ENCODE data around the gene PTGES3. TPM values are rescaled to one million over a fixed set of nuclear protein-coding genes. Genes with fewer than 3 reads are reported as not detected.
A peak's percentile ranks its signal among the peaks of the same experiment; 100 is the strongest.

The PTGES3 gene
- total and polyA plus RNA-seq, 11 donors: 48.0 to 125 (median 103) TPM

DNA sequence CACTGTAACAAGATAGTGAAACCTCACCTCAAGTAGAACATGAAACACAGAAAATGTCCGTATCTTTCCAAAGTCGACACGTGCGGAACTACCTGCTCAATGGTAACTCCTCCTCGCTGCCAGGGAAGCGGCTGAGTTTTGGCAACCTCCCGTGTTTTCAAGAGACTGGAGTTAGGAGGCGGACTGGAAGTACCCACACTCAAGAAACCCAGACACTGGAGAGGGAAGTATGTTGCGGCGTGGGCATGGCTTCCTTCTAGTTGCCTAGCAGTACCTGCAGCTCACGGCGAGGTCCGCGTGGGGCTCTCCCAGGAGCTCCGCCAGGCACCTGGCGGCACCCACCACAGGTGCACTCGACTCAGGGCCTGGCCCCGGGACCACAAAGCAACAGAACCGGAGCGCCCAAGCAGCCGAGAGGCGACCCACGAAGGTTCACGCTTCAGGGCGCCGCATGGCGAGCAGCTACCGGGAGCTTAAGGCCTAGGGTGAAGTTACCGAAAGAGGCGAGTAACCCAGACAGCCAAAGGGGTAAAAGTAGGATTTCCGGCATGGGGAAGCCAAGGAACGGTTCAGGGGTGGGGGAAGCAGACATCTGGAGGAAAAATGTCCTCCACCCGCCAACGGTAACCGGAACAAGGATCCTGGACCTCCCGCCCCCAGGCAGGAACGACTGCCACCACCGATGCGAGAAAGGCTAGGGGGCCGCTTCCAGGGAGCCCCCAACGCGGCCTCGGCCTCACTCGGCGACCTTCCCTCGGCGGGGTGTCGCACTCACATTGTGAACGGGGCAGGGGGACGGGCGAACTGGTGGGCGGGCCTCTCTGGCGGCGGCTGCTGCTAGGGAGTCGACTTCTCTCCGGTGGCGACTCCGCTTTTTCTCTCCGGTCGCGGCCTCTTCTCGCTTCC, 608 bp downstream of the PTGES3 start:
- no peak for TF ChIP-seq POLR2A (IDR thresholded peaks at IDR 0.05)
- TF ChIP-seq, protein P1, sequence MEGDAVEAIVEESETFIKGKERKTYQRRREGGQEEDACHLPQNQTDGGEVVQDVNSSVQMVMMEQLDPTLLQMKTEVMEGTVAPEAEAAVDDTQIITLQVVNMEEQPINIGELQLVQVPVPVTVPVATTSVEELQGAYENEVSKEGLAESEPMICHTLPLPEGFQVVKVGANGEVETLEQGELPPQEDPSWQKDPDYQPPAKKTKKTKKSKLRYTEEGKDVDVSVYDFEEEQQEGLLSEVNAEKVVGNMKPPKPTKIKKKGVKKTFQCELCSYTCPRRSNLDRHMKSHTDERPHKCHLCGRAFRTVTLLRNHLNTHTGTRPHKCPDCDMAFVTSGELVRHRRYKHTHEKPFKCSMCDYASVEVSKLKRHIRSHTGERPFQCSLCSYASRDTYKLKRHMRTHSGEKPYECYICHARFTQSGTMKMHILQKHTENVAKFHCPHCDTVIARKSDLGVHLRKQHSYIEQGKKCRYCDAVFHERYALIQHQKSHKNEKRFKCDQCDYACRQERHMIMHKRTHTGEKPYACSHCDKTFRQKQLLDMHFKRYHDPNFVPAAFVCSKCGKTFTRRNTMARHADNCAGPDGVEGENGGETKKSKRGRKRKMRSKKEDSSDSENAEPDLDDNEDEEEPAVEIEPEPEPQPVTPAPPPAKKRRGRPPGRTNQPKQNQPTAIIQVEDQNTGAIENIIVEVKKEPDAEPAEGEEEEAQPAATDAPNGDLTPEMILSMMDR (IDR thresholded peaks at IDR 0.05): no peak
- Histone ChIP-seq H3K27me3 (no peaks in the 10 kb centered on the region), H3K27ac (peak overlapping the region; percentile 93 to 100 (median 98)), H3K4me3 (peak overlapping the region; percentile 63 to 96 (median 86)), H3K4me1 (peaks cover 0 to 50% (median 36%) of the 10 kb centered on the region in 12 donors), H3K9me3 (no peaks in the 10 kb centered on the region), H3K36me3 (peaks cover 0 to 6% (median 0%) of the 10 kb centered on the region in 9 donors)
- WGBS, 4 donors: 0% methylated on average over 42 to 62 of the region's 62 CpGs
- ATAC-seq: peak; percentile 4 to 70 (median 46)
- intact Hi-C loops (cut with DNase I): loop anchor here (1.0 to 5.0 kb wide), 8 partner anchors 35 to 830 kb away; partner anchors contain the start of genes NACA (in 5 of the 10) and ATP5F1B (in 3 of the 10)
- peak; percentile 36 to 79 (median 62) for DNase-seq

DNA sequence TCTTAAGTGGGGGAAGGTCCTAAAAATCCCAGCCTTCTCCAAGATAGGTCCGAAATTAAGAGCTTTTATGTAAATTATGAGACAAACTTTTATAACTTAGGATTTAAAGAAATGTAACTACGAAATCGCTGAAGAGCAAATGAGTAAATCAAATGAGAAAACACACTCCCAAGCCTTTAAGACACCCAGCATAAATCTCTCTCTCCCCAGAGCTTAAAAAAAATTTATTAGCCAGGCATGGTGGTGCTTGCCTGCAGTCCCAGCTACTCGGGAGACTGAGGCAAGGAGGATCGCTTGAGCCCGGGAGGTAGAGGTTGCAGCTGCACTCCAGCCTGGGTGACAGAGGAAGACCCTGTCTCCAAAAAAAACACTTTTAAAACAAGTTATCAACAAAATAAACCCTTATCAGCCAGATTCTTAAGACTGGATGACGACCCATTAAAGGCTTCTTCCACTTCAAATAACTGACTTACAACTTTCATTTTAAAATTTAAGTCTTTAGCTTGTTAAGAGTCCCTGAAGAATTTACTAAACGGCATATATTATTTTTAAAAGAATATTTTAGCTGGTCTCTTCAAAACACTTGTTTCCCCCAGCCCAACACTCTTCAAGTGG, 3.2 kb downstream of the PTGES3 start:
- Histone ChIP-seq H3K36me3 (peaks cover 0 to 17% (median 11%) of the 10 kb centered on the region in 9 donors), H3K4me3 (peak overlapping the region in 10 of 12 donors; percentile 6 to 96 (median 82)), H3K9me3 (no peaks in the 10 kb centered on the region), H3K4me1 (peaks cover 0 to 73% (median 52%) of the 10 kb centered on the region in 12 donors), H3K27ac (peak overlapping the region in 10 of 12 donors; percentile 2 to 99 (median 47)), H3K27me3 (no peaks in the 10 kb centered on the region)
- TF ChIP-seq POLR2A (IDR thresholded peaks at IDR 0.05): no peak
- TF ChIP-seq, protein P1 (IDR thresholded peaks at IDR 0.05): no peak
- DNase-seq (no peak), ATAC-seq (no peak)
- WGBS, 4 donors: 37 to 39% (median 39%) methylated on average over 8 of the region's 8 CpGs
- intact Hi-C loops (cut with DNase I): loop anchor here in 6 of 10 donors (5.0 kb wide), 4 partner anchors 37 to 832 kb away; partner anchors contain the start of gene ATP5F1B (in 3 of the 6)

DNA sequence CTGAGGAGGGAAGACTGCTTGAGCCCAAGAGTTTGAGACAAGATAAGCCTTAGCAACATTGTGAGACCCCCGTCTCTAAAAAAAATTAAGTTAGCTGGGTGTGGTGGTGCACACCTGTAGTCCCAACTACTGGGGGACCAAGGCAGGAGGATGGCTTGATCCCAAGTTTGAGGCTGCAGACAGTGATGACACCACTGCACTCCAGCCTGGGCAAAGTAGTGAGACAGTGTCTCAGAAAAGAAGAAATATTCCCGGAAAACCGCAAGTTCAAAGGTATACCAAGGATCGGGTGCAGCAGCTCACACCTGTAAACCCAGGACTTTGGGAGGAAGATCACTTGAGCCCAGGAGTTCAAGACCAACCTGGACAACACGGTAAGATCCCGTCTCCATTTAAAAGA, 5.8 kb downstream of the PTGES3 start:
- Histone ChIP-seq H3K4me3 (no peak overlapping the region), H3K9me3 (no peaks in the 10 kb centered on the region), H3K4me1 (peaks cover 0 to 87% (median 60%) of the 10 kb centered on the region in 12 donors), H3K36me3 (peaks cover 0 to 31% (median 15%) of the 10 kb centered on the region in 9 donors), H3K27ac (no peak overlapping the region), H3K27me3 (no peaks in the 10 kb centered on the region)
- intact Hi-C loops (cut with DNase I): loop anchor here in 2 of 10 donors (5.0 kb wide), 2 partner anchors 35 to 40 kb away; partner anchors contain the start of gene ATP5F1B (in 1 of the 2)
- DNase-seq (no peak), ATAC-seq (no peak)
- WGBS, 4 donors: 91 to 96% (median 94%) methylated on average over 6 of the region's 6 CpGs
- TF ChIP-seq POLR2A (IDR thresholded peaks at IDR 0.05): no peak
- TF ChIP-seq, protein P1 (IDR thresholded peaks at IDR 0.05): no peak
